GM21447 (cell line): ENCODE data around the gene PLEKHA5.

ENCODE experiments used
- ATAC-seq: cut with Tn5 transposase; IDR thresholded peaks from one replicate; pipeline ENCODE4 v1.9.1; 2021; ENCODE audit not compliant: unreplicated experiment

The PLEKHA5 gene

GRCh38 chr12:19200261-19200660, 70.7 kb downstream of the PLEKHA5 start:
- ATAC-seq, result no peak

GRCh38 chr12:19201661-19202060, 72.1 kb downstream of the PLEKHA5 start:
- no peak for ATAC-seq

GRCh38 chr12:19203013-19203412, 73.5 kb downstream of the PLEKHA5 start:
- ATAC-seq, result no peak

- no peak for ATAC-seq
Measured at GRCh38 chr12:19203539-19204506, 74.3 kb downstream of the PLEKHA5 start.

- no peak for ATAC-seq
Measured at GRCh38 chr12:19205120-19205519, 75.6 kb downstream of the PLEKHA5 start.

GRCh38 chr12:19206493-19207077, 77.1 kb downstream of the PLEKHA5 start:
- ATAC-seq, result no peak

- no peak for ATAC-seq
Measured at GRCh38 chr12:19208456-19208855, 78.9 kb downstream of the PLEKHA5 start.

GRCh38 chr12:19209661-19210060, 80.1 kb downstream of the PLEKHA5 start:
- no peak for ATAC-seq

GRCh38 chr12:19211802-19212201, 82.3 kb downstream of the PLEKHA5 start:
- no peak for ATAC-seq

GRCh38 chr12:19212245-19212644, 82.7 kb downstream of the PLEKHA5 start:
- ATAC-seq, result no peak

- ATAC-seq, result no peak
Measured at GRCh38 chr12:19214020-19214419, 84.5 kb downstream of the PLEKHA5 start.

GRCh38 chr12:19215115-19215514, 85.6 kb downstream of the PLEKHA5 start:
- ATAC-seq, result no peak

GRCh38 chr12:19217446-19217845, 87.9 kb downstream of the PLEKHA5 start:
- no peak for ATAC-seq

GRCh38 chr12:19220205-19220604, 90.7 kb downstream of the PLEKHA5 start:
- ATAC-seq, result no peak

GRCh38 chr12:19220852-19221466, 91.4 kb downstream of the PLEKHA5 start:
- no peak for ATAC-seq

GRCh38 chr12:19222558-19222957, 93.0 kb downstream of the PLEKHA5 start:
- no peak for ATAC-seq

- ATAC-seq, result no peak
Measured at GRCh38 chr12:19223018-19223417, 93.5 kb downstream of the PLEKHA5 start.

GRCh38 chr12:19223695-19224094, 94.2 kb downstream of the PLEKHA5 start:
- no peak for ATAC-seq

- no peak for ATAC-seq
Measured at GRCh38 chr12:19224746-19225145, 95.2 kb downstream of the PLEKHA5 start.

GRCh38 chr12:19227190-19227879, 97.8 kb downstream of the PLEKHA5 start:
- ATAC-seq, result no peak

- no peak for ATAC-seq
Measured at GRCh38 chr12:19227880-19228210, 98.3 kb downstream of the PLEKHA5 start.
